HepG2 (cell line): Measurements from ENCODE around the gene GTF2B.
"Not testable (repeated sequence)": the region's sequence is repeated elsewhere in the genome, so short reads cannot be mapped to it uniquely, and the experiment has no call there.

Experiments used
- BCL6 ChIP-seq: IDR thresholded peaks from 2 replicates; pipeline ENCODE4 v1.6.1; 2016; ENCODE audit warnings: missing genetic modification reagents, missing compliant biosample characterization
- CTCF ChIP-seq: sonication (generic); formaldehyde crosslinking; IDR thresholded peaks from 2 replicates; pipeline ENCODE4 v1.5.0; 2020; ENCODE audit warnings: mild to moderate bottlenecking, missing genetic modification reagents, moderate library complexity
- HBP1 ChIP-seq: IDR thresholded peaks from 2 replicates; pipeline ENCODE4 v1.6.1; 2016; ENCODE audit warnings: low read depth, control low read depth
- HDAC1 ChIP-seq: sonication (generic); formaldehyde crosslinking; IDR thresholded peaks from 2 replicates; pipeline ENCODE4 v1.5.1; 2020; ENCODE audit warnings: mild to moderate bottlenecking, missing genetic modification reagents
- KLF11 ChIP-seq: IDR thresholded peaks from 2 replicates; pipeline ENCODE4 v1.6.1; 2016; ENCODE audit warnings: missing compliant biosample characterization
- NONO ChIP-seq, 2 experiments: fragments of 450-650 bp in 1 of 2; sonication (generic) in 1 of 2; formaldehyde crosslinking in 1 of 2; IDR thresholded peaks in 1 of 2; conservative IDR thresholded peaks in 1 of 2; 2 replicates each; pipeline versions ENCODE4 v1.6.1 to v1.8.0; 2017 to 2022; ENCODE audit warnings: mild to moderate bottlenecking in 1 of 2, missing genetic modification reagents in 1 of 2, moderate library complexity in 1 of 2
- POLR2AphosphoS5 ChIP-seq: IDR thresholded peaks from 2 replicates; pipeline ENCODE4 v1.6.1; 2012; ENCODE audit warnings: low read depth, low read length
- RERE ChIP-seq: IDR thresholded peaks from 2 replicates; pipeline ENCODE4 v1.6.1; 2016; ENCODE audit warnings: low read depth, missing genetic modification reagents, missing compliant biosample characterization
- RFX1 ChIP-seq: fragments of 450-650 bp; IDR thresholded peaks from 2 replicates; pipeline ENCODE4 v1.6.1; 2017
- SMC3 ChIP-seq: IDR thresholded peaks from 2 replicates; pipeline ENCODE4 v1.6.1; 2011; ENCODE audit warnings: low read length, improper control_type of control experiment
- SP1 ChIP-seq, 2 experiments: fragments of 450-650 bp in 1 of 2; sonication (generic) in 1 of 2; formaldehyde crosslinking in 1 of 2; IDR thresholded peaks; 2 replicates each; pipeline versions ENCODE4 v1.4.0 to v1.6.1; 2016 to 2020; ENCODE audit warnings: missing genetic modification reagents in 1 of 2
- ZBTB7A ChIP-seq: sonication (generic); formaldehyde crosslinking; IDR thresholded peaks from 2 replicates; pipeline ENCODE4 v1.8.0; 2022; ENCODE audit warnings: mild to moderate bottlenecking, missing genetic modification reagents
- ZNF232 ChIP-seq: sonication (generic); formaldehyde crosslinking; IDR thresholded peaks from 2 replicates; pipeline ENCODE4 v1.4.0; 2020; ENCODE audit warnings: missing genetic modification reagents, borderline replicate concordance
- ZSCAN30 ChIP-seq: sonication (generic); formaldehyde crosslinking; IDR thresholded peaks from 2 replicates; pipeline ENCODE4 v1.5.0; 2020; ENCODE audit warnings: mild to moderate bottlenecking, missing genetic modification reagents

- not testable (repeated sequence) for TF ChIP-seq HBP1; HDAC1 (CRISPR knock-in tag); BCL6; RERE (CRISPR knock-in tag); SMC3; CTCF (CRISPR knock-in tag); SP1 (IDR thresholded peaks at IDR 0.05); SP1 (CRISPR knock-in tag; IDR thresholded peaks at IDR 0.05); POLR2AphosphoS5; ZNF232 (CRISPR knock-in tag); ZSCAN30 (CRISPR knock-in tag); KLF11 (CRISPR knock-in tag); RFX1; ZBTB7A (CRISPR knock-in tag); NONO (IDR thresholded peaks at IDR 0.05); NONO (CRISPR knock-in tag; conservative IDR thresholded peaks at IDR 0.05)
These were observed 10.7 kb downstream of the GTF2B start for GRCh38 chr1:88880717-88881116.
